GM19467 (cell line): Measurements from ENCODE around the gene C8B.

Experiments
- ATAC-seq: cut with Tn5 transposase; IDR thresholded peaks from one replicate; pipeline ENCODE4 v1.9.1; 2021; ENCODE audit warnings: mild to moderate bottlenecking, moderate library complexity; ENCODE audit not compliant: unreplicated experiment

C8B gene

DNA sequence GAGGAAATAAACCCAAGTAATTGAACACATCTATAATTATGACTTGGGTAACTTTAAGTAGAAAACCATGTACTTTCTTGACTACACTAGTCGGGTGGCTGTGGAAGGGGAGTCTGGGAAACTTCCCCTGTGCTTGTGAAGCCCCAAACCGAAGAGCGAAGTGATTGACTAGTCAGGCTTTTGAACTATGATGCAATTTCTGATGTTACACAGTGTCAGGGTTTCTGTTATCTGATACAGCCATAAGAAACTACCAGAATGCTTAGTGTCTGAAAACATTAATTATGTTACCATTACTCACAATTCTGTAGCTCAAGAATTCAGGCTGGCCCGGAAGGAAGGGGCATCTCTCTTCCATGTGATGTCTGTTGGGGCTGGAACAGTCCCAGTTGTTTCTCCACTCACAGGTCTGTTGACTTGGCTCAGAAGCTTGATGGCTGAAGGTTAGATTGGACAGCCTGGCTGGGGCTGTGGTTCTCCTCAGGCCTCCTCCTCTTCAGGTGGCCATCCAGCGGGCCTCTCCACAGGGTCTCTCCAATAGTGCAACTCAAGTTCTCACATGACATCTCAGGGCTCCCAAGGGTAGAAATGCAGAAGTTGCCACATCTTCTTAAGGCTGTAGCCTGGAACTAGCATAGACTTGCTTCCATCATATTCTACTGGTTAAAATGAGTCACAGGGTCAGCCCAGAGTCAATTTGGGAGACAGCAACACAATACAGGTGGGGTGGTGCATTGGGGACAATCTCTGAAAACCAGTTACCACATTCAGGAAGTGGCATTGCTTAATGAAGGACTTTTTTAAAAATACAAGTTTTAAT, 8.3 kb upstream of the C8B start:
- no peak for ATAC-seq

DNA sequence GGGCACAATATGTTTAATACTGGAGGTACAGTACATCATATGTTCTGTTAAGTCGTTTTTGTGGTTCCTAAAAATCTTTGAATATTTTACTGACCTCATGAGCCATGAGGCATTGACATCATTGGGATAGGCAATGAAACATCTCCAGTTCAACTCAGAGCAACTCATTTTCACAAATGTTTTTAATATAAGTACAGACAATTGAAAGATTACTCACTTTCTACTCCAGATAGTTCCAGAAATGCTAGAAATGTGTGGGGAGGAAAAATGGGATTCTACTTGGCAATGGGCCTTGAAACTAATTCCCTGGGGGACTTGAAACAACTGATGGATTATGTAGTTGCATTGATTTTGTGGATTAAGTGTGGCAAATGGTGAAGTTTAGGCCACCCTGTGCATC, 7.2 kb upstream of the C8B start:
- ATAC-seq: no peak

DNA sequence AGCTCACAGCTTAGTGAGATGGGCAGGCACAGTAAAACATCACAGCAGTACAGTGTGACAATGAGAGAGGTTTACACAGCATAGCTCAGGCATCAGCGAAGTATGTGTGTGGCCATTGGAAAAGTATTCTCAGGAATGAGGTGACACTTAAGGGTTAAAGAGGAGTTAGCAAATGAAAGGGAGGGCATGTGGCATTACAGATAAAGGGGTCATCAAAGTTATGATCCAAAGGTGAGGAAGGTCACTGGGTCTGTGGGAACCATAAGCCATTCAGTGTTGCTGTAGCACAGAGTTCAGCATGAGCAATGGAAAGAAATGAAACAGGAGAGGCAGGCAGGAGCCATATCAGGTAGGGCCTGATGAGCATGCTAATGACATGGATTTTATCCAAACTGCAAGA, 4.5 kb upstream of the C8B start:
- no peak for ATAC-seq

DNA sequence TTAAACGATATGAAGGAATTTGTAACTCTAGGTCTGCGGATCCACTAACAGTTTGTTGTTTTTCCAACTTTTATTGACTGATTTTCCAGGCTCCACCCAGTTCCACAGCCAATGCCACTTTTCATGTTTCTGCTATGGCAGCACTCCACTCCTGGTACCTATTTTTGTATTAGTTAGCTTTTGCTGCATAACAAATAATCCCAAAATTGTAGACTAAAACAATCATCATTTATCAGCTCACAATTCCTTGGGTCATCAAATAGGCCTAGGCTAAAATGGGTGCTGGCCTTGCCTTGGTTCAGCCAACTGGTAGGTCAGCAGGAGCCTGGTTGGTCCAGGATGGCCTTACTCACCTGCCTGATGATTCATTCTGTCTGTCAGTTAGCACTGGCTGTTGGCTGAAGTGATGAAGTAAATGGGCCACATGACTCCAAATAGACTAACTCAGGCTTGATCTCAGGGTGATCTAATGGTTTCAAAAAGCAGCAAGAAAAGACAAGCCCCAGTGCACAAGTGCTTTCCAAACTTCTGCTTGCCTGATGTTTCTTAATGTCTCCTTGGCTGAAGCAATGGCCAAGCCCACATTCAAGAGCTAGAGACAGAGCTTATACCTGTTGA, 3.2 kb upstream of the C8B start:
- ATAC-seq: no peak

DNA sequence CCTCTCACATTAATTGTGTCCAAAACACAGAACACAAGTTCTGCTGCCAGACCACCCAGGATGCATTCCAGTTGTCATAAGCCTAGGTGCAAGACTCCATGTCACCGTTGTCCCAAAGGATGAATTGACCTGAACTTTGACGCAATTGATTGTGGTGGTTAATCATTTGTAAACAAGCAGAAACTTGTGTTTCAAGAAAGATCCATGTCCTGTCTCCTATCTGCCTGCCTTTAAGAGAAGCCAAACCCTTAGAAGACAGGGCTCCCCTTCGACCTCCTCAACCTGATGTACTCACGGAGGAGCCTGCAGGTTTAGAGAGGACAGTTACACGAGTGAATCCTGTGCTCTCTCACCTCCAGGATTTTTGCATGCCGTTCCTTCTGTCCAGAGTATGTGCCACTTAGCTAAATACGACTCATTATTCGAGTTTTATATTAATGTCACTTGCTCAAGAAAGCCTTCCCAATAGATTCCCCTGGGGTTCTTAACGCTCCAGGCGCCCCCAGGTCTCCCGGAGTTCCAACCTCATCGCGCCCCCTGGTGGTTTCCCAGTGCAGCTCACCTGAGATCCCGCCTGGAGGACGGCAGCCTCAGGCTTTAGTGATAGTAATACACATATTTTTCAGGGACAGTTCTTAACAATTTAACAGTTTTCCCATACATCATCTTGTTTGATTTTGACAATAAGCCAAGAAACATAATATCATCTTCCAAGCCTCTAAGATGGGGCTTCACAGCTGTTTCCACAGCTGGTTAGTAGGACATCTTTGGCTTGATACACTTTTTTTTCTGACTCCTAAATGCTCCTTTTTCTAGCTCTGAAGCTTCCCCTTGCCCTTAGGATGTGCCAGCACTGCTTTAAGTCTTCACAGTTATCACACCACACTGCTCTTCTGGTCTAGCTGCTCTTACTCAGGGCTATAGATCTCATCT, 2.4 kb upstream of the C8B start:
- ATAC-seq: no peak

DNA sequence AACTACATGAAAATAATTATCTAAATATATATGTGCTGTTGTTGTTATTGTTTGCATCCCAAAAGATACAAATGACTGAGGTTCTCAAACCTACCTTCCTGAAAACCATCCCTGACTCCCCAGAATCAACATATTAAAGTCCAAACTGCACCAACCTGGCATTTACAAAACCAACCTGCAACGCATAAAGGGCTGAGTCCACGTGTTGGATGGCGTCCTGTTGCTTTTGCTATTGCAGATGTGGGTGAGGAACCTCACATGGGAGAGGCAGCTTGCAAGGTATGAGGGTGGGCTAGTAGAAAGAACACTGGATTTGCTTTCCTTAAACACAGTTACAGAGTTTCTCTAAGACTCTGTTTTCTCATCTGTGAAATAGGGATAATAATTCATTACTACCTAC, 1.5 kb upstream of the C8B start:
- no peak for ATAC-seq

DNA sequence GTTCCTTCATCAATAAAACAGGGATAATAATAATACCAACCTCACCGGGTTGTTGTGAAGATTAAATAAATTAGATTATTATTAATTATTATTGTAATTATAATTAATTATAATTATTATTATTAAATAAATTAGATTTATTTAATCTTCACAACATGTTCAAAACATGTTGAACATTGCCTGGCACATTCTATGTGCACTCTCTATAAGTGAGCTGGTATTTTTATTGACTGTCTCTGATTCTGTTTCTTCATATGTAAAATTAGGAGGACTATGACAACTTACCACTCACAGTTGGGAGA, 834 bp upstream of the C8B start:
- ATAC-seq: no peak

DNA sequence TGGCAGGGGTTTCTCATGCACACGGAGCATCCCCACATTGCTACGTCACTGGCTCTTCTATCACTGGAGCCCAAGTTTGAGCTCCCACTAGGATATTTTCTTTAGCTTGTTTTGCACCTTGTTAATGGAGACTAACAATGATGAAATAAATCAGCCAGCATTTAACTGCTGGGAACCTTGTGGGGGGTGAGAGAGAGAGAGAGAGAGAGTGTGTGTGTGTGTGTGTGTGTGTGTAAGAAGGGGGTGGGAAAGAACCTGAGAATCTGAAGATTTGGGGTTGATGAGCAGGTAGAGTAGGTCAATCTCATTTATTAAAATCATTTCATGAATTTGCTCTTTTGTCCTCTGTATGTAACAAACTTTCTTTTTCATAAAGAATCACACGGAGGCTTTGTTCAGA, 624 bp downstream of the C8B start:
- ATAC-seq: no peak

DNA sequence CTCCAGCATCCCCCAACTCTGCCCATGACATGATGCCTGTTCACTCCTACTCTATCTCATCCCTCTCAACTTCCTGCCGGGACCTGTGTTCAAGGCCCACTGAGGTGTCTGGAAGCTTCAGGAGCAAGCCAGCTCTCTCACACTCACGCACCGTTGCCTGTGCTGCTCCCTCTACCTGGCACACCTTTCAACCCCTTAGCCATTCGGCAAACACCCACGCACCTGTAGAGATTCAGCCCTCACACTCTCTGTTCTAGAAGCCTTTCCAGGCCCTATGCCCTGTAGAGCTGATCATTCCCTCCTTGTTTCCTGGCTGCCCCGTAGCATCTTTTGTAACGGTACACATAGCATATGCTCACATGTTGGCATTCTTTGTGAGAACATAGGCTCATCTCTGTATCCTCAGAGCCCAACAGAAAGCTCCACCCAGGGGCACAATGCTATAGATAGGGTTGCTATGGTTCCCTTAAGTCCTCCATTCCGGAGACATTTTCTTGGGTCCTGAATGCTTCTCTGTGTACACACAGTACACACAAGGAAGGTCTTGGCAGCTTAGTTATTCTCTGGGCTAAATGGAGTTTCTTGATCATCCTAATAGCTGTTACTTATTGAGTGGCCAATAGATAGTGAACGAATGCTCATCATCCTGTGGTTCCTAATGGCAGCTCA, 1.3 kb downstream of the C8B start:
- ATAC-seq: no peak

DNA sequence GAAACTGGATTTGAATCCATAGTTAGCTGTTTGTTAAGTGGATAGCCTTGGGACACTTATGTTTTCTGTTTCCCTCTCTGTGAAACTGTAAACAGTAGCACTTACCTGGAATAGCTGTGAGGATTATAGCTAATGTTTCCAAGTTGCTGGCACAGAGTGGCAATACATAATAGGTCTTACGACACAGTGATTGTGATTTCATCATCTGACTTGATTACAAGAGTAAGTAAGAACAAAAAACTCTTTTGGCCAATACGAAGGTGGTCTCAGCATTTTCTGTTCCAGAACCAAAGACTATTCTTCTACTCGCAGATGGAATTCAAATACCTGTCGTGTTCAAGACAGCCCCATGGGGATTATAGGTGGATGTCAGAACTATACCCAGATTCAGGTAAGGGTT, 2.1 kb downstream of the C8B start:
- no peak for ATAC-seq

DNA sequence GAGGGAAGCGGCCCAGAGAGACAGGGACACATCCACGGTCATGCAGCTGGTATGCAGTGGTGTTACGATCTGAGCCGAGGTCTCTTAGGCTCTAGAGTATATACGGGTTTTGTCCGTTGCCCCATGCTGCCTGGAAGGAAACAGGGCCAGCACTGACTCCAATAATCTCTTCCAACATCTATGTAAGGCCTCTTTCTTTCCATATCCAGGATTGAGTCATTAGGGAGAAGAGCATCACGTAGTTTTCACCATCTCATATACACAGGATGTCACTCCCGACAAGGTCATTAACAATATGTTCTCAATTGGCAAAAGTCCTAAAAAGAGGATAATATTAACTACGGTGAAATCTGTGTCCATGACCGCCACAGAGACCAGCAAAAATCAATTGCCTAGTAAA, 4.4 kb downstream of the C8B start:
- ATAC-seq: no peak

DNA sequence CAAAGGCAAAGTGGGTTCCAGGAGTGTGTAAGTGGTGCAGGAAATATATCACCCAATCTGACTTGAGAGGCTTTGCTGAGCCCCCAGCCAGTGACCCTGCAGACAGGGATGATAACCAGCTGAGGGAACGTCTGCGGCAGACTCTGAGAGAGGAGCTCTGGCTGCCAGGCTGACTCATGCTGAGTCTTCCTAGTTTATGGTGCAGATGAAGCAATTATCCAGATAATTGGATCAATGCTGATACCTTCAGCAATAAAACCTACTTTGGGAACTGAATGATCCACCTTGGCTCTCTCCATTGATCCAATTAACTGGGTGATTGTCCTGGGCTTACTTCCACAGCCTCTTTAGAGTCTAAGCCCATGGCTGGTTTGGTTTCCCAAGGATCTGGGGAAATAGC, 7.3 kb downstream of the C8B start:
- ATAC-seq: no peak

DNA sequence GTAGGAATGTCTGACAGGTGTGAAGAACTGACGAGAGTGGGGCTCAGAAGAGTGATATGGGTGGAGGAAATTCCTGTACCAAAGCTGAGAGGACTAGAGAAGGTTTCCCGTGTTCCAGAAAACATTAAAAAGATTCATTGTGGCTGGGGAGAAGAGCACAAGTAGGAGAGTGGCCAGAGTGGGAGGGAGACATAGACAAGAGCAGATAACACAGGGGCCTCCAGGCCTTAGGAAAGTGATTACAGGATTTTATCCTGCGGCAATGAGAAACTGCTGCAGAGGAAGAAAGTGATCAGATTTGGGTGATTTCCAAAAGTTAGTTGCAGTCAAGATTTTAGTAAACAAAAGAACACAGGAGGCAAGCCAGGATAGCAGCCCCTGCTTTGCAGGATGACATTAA, 7.9 kb downstream of the C8B start:
- ATAC-seq: no peak

DNA sequence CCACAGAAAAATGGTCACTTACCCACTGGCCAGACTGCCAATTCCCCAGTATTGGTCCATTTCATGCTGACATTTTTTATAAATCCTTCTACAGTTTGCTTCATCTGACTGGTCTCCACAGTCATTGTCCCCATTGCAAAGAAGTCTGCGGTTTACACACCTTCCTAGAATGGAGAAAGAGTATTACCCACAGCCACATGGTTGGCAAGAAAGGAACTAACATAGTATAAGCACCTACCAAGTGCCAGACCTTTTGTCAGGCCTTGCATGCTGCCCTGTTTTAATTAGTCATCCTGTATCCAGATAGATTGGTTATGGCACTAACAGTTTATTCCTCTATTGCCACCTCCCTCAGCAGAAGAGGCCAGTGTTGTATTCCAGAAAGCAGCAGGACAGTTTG, 11.2 kb downstream of the C8B start:
- ATAC-seq: no peak

DNA sequence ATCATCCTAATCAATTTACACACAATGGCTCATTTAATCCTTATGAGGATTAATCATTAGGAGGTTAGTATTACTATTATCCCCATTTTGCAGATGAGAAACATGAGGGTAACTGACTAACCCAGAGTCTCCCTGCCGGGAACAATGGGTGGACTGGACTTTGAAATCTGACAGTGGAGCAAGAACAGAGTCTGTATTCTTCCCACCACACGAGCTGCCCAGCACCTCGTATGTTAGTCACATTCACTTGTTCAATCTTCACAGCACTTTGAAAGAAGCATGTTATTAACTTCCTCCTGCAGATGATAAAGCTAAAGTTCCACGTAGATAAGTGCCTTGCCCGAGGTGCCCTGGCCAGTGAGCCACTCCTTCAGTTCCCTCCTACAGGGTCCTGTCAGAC, 12.4 kb downstream of the C8B start:
- no peak for ATAC-seq

DNA sequence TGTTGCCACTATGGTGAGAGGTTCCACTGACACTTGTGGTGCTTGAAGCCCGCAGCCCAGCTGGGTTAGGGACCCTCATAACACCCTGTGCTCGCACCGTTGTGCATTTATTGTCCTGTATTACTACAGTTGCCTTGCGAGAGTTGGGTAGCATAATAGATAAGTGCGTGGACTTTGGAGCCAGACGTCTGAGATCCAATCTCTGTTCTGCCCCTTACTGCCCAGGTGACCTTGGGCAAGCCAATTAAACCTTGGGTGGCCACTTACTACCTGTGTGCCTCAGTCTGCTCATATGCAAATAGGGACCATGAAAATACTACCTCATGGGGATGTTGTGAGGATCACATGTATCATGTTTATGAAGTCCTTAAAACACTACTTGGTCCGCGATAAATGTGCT, 13.3 kb downstream of the C8B start:
- ATAC-seq: no peak

DNA sequence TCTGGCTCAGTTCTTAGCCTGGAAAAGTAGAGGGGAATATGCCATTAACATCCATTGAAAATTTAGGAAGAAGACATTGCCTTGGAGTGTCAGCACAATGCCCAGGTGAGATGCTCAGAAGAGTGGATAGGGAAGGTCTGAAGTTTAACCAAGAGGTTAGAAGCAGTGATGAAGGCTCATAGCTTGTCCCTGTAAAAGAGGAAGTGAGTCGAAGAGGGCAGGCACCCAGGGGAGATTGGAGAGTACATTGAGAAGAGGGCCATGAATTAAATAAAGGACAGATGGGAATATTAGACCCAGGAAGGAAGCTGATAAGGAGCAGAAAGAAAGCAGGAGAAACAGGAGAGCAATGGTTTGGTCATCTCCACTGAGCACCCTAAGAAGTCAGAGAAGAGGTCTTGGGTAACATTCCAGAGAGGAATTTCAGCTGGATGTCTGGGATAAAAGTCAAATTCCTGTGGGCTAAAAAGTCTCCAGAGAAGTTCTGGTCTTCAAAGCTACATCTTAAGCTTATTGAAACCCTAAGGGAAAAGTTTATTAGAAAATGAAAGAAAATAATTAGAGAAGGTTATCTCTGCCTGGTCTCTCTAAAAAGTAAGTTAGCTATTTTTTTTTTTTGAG, 17.3 kb downstream of the C8B start:
- no peak for ATAC-seq

DNA sequence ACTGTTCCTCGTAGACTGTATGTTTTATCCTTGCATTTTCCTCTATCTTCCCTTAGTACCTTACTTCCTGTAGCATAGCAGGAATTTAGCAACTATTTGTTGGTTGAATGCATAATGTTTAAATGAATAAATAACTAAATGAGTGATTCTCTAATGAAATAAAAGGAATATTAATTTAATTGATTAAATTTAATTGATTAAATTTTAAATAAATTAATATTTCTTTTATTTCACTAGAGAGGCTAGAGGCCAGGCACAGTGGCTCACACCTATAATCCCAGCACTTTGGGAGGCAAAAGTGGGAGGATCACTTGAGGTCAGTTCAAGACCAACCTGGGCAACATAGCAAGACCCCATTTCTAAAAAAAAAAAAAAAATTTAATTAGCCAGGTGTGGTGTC, 25.8 kb downstream of the C8B start:
- no peak for ATAC-seq

DNA sequence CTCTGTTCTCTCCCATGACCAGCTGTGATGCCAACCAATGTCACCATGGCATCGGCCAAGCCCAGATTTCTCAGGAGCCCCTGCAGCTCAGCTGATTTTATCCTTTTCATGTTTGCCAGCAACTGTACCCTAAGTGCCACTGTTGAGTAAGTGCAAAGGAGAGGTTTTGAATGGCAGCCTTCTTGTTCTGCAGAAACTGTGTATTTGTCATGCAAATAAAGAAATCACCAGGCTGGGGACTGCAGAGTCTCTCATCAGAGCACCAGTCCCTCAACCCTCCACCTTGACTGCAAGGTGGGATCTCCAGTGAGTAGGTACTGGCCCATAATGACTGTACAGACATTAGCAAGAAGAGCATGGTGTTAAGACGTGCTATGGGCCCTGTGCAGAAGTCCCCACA, 26.6 kb downstream of the C8B start:
- ATAC-seq: no peak

DNA sequence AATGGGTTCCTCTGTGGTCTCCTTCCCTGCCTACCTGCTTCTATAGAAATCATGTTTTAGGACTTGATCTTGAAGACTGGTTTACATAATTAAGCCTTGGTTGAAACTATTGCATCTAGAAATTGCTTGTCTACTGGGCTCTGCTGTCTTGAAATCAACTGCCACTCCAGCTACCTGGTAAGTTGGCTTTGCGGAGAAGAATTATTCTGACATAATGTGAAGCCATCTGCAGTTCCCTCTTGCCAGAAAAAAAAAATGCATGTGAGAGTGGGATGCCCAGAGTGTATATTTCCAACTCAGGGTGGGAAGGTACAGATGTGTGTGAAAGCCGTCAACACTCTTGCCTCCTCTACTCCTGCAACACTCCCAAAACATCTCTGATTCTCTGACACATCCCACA, 27.2 kb downstream of the C8B start:
- ATAC-seq: no peak

DNA sequence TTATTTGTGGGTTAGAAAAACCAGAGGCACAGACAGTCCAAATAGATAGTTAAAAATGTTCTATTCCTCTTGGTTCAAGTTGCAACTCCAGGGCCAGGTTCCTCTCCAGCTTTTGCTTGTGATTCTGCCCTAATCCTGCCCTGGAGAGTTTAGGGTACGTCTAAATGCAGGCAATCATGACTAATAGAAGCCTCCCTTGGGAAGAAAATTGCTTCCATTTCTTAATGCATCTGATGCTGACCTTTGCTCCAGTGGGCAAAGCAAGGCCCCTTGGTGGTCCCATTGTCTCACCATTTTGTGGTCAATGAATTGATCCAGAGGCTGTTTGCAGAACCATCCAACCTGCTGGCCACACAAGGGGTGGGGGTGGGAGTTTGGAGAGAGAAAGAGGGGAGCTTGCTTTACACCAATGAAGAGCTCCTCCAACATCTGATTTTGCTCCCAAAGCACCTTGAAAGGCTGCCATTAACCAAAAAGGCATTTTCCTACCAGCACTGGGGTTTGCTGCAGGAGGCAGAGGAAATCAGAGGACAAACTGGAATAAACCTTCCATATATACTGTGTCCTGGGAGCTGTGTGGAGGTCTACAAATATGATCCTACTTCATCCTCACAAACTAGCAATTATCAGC, 31.3 kb downstream of the C8B start:
- ATAC-seq: no peak
